Airway epithelial cell (primary cell): ENCODE results near the gene PTGES2. TPM values are rescaled to one million over a fixed set of nuclear protein-coding genes. Genes with fewer than 3 reads are reported as not detected.

ENCODE experiments used
- total RNA-seq: library from RNA; depleted of rRNA; stranded (reverse); fragments of >200 nt; gene quantifications from 2 replicates; pipeline ENCODE4 v1.2.3, GENCODE V29; 2015

The PTGES2 gene
- 103 and 109 TPM in 2 replicates for total RNA-seq

GRCh38 chr9:128127568-128127989, at the start of gene PTGES2:
PTGES2 (minus strand) TSS chr9:128127729; CDS start chr9:128127717, 12 bp downstream.

GRCh38 chr9:128159784-128160602, 32.5 kb upstream of the PTGES2 start, which contains the start of gene BBLN:
BBLN (plus strand) TSS chr9:128160265; CDS start chr9:128160408, 143 bp downstream.

GRCh38 chr9:128149001-128149701, 21.6 kb upstream of the PTGES2 start, which contains the start of gene LCN2:
LCN2 (plus strand) TSS chr9:128149453; CDS start chr9:128149526, 73 bp downstream.

Other genes starting within 250 kb of the PTGES2 start
- gene ST6GALNAC6, start 228.1 kb downstream of the PTGES2 start, total RNA-seq: 37.7 and 38.1 TPM in 2 replicates
- 44.8 and 45.3 TPM in 2 replicates for gene ST6GALNAC4, start 210.7 kb downstream of the PTGES2 start, total RNA-seq
- gene PIP5KL1, start 197.0 kb downstream of the PTGES2 start, total RNA-seq: 6.6 and 16.0 TPM in 2 replicates
- gene DPM2, start 189.9 kb downstream of the PTGES2 start, total RNA-seq: 23.0 and 30.4 TPM in 2 replicates
- 4.1 and 8.6 TPM in 2 replicates for gene EEIG1, start 146.7 kb downstream of the PTGES2 start, total RNA-seq
- gene NAIF1, start 60.4 kb downstream of the PTGES2 start, total RNA-seq: 8.2 and 10.0 TPM in 2 replicates
- gene SLC25A25, start 59.5 kb downstream of the PTGES2 start, total RNA-seq: 10.8 and 12.4 TPM in 2 replicates
- 24.7 and 33.4 TPM in 2 replicates for gene LCN2, start 21.7 kb upstream of the PTGES2 start, total RNA-seq
- 251 and 413 TPM in 2 replicates for gene BBLN, start 32.5 kb upstream of the PTGES2 start, total RNA-seq
- 34.8 and 47.4 TPM in 2 replicates for gene CIZ1, start 63.8 kb upstream of the PTGES2 start, total RNA-seq
- gene DNM1, start 75.7 kb upstream of the PTGES2 start, total RNA-seq: 0.65 and 1.5 TPM in 2 replicates
- gene GOLGA2, start 148.3 kb upstream of the PTGES2 start, total RNA-seq: 56.6 and 64.2 TPM in 2 replicates
- 17.0 and 39.1 TPM in 2 replicates for gene SWI5, start 148.5 kb upstream of the PTGES2 start, total RNA-seq
- gene TRUB2, start 194.7 kb upstream of the PTGES2 start, total RNA-seq: 11.7 and 20.5 TPM in 2 replicates
- 35.4 and 44.9 TPM in 2 replicates for gene COQ4, start 195.1 kb upstream of the PTGES2 start, total RNA-seq
- gene SLC27A4, start 212.8 kb upstream of the PTGES2 start, total RNA-seq: 40.7 and 48.2 TPM in 2 replicates
- 24.1 and 29.1 TPM in 2 replicates for gene URM1, start 243.6 kb upstream of the PTGES2 start, total RNA-seq